ENCODE data around the gene CASP2. TPM values are rescaled to one million over a fixed set of nuclear protein-coding genes. Genes with fewer than 3 reads are reported as not detected.
A peak's percentile ranks its signal among the peaks of the same experiment; 100 is the strongest.

Gene CASP2
- total RNA-seq, 1 donor from 2014 or later: 10.9 TPM

DNA sequence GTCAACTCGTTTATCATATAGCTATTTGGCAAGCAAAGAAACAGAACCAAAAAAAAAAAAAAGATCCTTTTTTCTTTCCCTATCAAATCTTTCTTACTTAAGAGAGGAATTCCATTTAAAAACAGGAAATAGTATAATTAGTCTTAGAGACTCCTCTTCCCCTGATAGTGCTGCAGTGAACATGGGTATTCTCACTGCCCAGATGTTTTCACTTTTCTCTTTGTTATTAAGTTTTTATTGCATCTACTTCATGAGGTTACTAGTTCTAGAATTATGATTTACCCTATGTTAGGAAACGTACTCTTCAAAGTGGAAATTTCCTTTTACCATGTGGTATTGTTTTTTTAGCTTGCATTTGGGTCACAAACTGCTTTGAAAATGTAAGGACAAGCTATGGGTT lies 8.5 kb downstream of the CASP2 start:
- H3K27me3 ChIP-seq (ENCODE audit: low read depth): no peaks in the 10 kb centered on the region
- TF ChIP-seq, protein P1, sequence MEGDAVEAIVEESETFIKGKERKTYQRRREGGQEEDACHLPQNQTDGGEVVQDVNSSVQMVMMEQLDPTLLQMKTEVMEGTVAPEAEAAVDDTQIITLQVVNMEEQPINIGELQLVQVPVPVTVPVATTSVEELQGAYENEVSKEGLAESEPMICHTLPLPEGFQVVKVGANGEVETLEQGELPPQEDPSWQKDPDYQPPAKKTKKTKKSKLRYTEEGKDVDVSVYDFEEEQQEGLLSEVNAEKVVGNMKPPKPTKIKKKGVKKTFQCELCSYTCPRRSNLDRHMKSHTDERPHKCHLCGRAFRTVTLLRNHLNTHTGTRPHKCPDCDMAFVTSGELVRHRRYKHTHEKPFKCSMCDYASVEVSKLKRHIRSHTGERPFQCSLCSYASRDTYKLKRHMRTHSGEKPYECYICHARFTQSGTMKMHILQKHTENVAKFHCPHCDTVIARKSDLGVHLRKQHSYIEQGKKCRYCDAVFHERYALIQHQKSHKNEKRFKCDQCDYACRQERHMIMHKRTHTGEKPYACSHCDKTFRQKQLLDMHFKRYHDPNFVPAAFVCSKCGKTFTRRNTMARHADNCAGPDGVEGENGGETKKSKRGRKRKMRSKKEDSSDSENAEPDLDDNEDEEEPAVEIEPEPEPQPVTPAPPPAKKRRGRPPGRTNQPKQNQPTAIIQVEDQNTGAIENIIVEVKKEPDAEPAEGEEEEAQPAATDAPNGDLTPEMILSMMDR (IDR thresholded peaks at IDR 0.05; ENCODE audit: borderline replicate concordance): no peak
- intact Hi-C loops (cut with micrococcal nuclease): no loop called here
- H3K4me3 ChIP-seq: peak overlapping the region; percentile 20
- no peak for DNase-seq
- peak overlapping the region; percentile 48 for H3K27ac ChIP-seq (replicated peaks)
- H3K9me3 ChIP-seq (replicated peaks): no peaks in the 10 kb centered on the region
- H3K4me1 ChIP-seq: peaks cover 40% of the 10 kb centered on the region
- H3K36me3 ChIP-seq: peaks cover 100% of the 10 kb centered on the region

DNA sequence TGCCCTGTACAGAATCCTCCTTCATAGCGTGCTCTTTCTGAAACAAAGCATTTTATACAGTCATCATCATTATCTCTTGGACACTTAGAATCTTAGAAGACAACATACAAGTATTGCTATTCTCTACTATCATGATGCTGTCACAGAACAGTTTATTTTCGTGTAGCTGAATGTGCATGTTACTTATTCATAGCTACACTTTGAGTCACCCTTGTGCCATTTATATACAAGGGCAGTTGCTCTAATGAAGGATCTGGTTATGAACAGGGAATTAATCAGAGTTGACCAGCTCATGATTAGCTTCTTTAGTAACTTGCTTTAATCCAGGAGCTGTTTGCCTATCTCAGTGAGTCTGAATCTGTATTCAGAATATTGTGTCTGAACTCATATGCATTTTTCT lies 11.2 kb downstream of the CASP2 start:
- peaks cover 40% of the 10 kb centered on the region for H3K4me1 ChIP-seq
- intact Hi-C loops (cut with micrococcal nuclease): no loop called here
- TF ChIP-seq, protein P1 (IDR thresholded peaks at IDR 0.05; ENCODE audit: borderline replicate concordance): no peak
- H3K9me3 ChIP-seq (replicated peaks): no peaks in the 10 kb centered on the region
- no peaks in the 10 kb centered on the region for H3K27me3 ChIP-seq (ENCODE audit: low read depth)
- peaks cover 98% of the 10 kb centered on the region for H3K36me3 ChIP-seq
- H3K4me3 ChIP-seq: no peak overlapping the region
- peak overlapping the region; percentile 43 for H3K27ac ChIP-seq (replicated peaks)
- DNase-seq: no peak

DNA sequence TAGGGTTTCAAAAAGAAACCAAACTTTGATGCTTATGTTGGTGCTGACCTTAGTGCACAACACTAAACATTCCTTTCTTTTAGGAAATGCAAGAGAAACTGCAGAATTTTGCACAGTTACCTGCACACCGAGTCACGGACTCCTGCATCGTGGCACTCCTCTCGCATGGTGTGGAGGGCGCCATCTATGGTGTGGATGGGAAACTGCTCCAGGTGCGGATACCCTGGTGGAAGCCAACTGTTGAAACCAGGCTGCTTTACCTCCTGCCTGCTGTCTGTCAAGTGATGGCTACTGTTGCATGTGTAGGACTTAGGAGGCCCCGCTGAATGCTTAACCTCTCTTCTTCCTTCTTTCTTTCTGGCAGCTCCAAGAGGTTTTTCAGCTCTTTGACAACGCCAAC lies 11.7 kb downstream of the CASP2 start:
- Histone ChIP-seq H3K9me3 (replicated peaks) (no peaks in the 10 kb centered on the region), H3K4me3 (no peak overlapping the region), H3K27me3 (ENCODE audit: low read depth) (no peaks in the 10 kb centered on the region), H3K27ac (replicated peaks) (peak overlapping the region; percentile 43), H3K4me1 (peaks cover 40% of the 10 kb centered on the region), H3K36me3 (peaks cover 98% of the 10 kb centered on the region)
- no peak for DNase-seq
- intact Hi-C loops (cut with micrococcal nuclease): no loop called here
- TF ChIP-seq, protein P1 (IDR thresholded peaks at IDR 0.05; ENCODE audit: borderline replicate concordance): peak; percentile 63

DNA sequence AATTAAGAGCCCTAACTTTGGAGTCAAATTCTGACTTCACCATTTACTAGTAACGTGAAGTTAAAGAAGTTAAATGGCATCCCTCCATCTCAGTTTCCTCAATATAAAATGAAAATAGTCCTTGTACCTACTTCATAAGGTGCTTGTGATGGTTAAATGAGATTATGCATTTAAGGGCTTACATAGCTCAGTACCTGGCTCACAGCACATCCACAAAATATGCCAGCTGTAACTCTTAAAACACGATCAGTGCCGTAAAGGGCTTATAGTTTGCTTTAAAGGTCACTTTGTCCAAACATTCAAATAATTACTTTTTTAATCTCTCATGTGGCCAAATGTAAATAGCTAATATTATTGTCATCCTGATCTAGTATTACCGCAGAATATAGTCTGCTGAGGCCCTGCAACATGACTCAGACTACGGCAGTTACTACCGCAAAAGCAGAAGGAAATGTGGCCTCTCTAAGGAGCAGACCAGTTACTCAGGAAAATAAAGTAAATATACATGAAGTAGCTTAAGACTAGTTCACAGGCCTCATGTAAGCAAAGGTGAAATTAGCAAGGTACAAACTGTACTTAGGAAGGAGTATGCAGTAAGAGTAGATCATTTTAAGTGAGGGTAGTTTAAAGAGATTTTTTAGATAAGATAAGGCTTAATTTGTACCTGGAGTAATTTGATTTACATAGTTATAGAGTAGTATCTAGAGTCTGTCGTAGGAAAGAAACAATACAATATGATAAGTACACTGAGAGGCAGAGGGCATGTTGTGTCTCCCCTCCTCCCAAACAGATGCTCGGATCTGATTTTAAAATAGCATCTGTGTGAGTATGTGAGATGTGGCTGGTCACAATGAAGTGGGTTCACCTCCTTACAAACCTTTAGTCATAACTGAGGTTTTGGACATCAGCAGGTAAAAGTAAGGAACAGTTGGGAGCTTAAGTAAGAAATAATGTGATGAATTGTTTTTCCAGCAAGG lies 13.1 kb downstream of the CASP2 start:
- intact Hi-C loops (cut with micrococcal nuclease): no loop called here
- no peak overlapping the region for H3K27ac ChIP-seq (replicated peaks)
- H3K9me3 ChIP-seq (replicated peaks): no peaks in the 10 kb centered on the region
- peaks cover 97% of the 10 kb centered on the region for H3K36me3 ChIP-seq
- TF ChIP-seq, protein P1 (IDR thresholded peaks at IDR 0.05; ENCODE audit: borderline replicate concordance): no peak
- no peak overlapping the region for H3K4me3 ChIP-seq
- H3K27me3 ChIP-seq (ENCODE audit: low read depth): no peaks in the 10 kb centered on the region
- no peak for DNase-seq
- peaks cover 31% of the 10 kb centered on the region for H3K4me1 ChIP-seq

DNA sequence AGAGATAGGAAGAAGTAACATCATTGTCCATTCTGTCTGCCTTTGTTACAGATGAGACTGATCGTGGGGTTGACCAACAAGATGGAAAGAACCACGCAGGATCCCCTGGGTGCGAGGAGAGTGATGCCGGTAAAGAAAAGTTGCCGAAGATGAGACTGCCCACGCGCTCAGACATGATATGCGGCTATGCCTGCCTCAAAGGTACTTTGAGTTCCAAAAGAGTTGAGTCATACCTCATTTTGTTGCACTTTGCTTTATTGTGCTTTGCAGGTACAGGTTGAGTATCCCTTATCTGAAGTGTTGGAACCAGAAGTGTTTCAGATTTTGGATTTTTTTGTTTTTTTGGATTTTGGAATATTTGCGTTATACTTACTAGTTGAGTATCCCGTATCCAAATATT lies 15.6 kb downstream of the CASP2 start:
- no peak overlapping the region for H3K27ac ChIP-seq (replicated peaks)
- H3K4me1 ChIP-seq: peaks cover 32% of the 10 kb centered on the region
- TF ChIP-seq, protein P1 (IDR thresholded peaks at IDR 0.05; ENCODE audit: borderline replicate concordance): no peak
- intact Hi-C loops (cut with micrococcal nuclease): loop anchor here (2.0 kb wide), 1 partner anchor 63 kb away; no protein-coding TSS in a partner anchor
- peaks cover 95% of the 10 kb centered on the region for H3K36me3 ChIP-seq
- DNase-seq: no peak
- H3K4me3 ChIP-seq: no peak overlapping the region
- H3K9me3 ChIP-seq (replicated peaks): no peaks in the 10 kb centered on the region
- no peaks in the 10 kb centered on the region for H3K27me3 ChIP-seq (ENCODE audit: low read depth)
